ENCODE results near the gene PPFIBP2.

Gene PPFIBP2

DNA sequence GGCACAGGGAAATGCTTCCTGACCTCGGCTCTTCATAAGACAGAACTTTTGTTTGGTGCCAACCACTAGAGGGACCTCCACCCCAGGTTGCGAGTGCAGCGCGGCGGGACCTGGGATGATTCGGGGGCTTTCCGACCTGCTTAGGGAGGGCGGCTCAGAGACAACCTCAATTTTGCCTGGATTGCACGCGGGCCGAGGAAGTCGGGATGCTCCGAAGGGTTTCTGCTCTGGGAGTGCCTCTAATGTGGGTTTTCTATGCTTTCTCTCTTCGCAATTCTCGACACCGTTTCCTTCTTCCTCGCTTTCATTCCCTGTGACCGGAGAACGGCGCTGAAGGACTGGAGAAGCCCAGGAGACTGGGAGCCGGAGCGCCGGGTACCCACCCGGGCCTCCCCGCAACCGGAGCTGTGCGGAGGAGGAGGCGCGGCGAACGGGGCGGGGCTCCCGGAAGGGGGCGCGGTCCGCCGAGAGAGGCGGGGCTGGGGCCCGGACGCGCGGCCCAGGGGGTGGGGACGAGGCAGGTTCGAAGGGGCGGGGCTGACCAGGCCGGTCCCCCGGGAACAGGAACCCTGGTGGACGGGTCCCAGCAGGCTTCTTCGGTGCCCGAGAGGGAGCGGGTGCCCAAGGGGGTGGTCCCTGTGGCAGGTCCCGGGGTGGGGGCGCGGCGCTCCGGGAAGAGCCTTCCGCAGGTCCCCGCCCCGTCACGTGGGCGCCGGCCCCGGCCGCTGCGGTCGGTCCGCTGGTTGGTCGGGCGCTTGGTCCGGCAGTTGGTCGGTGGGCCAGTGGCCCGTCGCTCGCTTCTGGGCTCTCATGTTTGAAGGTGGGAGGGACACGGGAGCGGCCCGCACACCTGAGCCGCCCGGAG, at the start of gene PPFIBP2:
PPFIBP2 (plus strand) TSS at position 766 of the 865 bp plus-strand sequence. CDS start 35,477 bp downstream, outside the sequence.
- DNase-seq (ENCODE audit: low read depth), result peak; percentile 72

DNA sequence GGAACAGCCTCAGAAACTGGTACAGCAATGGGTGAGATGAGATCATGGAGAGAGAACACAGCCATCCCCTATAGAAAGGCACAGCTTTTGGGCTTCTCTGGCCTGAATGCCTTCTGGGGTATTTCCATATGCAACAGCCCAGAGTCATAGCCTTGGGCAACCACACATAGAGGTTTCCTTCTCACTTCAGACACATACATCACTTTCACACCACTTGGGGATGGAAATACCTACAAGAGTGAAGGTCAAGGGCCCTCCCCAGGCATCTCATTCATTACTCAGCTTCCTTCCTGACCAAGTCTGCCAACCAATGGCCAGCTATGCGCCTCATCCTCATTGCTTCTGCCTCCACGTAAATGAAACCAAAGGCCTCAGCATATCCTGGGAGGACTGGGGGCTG, 46.1 kb upstream of the PPFIBP2 start:
- no peak for DNase-seq (ENCODE audit: low read depth)

DNA sequence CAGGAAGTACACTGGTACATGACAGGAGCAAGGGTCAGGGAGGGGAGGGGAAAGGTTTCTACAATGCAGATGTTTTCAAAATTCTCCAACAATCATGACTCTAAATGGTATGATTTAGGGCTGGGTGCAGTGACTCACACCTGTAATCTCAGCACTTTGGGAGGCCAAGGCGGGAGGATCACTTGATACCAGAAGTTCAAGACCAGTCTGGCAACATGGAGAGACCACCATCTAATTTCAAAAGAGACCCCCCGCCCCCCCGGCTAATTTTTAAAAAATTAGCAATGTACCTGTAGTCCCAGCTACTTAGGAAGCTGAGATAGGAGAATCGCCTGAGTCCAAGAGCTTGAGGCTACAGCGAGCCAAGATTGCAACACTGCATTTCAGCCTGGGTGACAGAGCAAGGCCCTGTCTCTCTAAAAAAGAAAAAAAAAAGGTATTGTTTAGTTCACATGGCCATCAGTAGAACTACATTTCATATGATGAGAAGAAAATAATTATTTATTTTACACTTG, 44.4 kb upstream of the PPFIBP2 start:
- DNase-seq (ENCODE audit: low read depth), result no peak

DNA sequence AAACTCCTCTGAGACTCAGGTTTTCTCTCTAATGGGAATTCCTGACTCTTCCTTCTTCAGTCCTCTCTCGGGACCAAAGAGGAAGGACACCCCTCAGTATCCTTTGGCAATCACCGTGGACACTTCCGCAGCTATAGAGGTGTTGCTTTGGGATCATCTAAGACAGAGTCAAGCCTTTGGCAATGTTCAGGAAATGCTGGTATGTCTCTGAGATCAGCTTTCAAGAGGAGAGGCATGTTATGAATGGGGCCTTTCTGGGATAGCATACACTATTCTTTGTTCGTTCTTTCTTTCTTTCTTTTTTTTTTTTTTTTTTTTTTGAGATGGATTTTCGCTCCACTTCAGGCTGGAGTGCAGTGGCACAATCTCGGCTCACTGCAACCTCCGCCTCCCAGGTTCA, 42.7 kb upstream of the PPFIBP2 start:
- no peak for DNase-seq (ENCODE audit: low read depth)

DNA sequence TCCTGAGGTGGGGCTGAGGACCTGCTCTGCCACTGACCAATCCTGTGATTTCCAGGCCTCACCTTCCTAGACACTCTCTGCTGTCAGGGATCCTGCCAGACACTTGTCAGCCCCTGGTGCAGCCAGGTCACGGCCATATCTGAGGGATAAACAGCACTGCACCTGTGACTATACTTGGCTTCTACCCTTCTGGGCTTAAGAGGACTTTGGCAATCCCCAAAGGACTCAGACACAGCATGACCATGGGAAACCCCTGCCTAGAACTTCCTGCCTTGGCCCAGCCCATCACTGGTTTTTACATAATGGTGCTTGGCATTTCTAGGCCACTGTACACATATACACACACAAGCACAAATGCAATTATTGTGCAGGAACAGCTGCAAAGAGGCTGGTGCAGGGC, 40.1 kb upstream of the PPFIBP2 start:
- no peak for DNase-seq (ENCODE audit: low read depth)

DNA sequence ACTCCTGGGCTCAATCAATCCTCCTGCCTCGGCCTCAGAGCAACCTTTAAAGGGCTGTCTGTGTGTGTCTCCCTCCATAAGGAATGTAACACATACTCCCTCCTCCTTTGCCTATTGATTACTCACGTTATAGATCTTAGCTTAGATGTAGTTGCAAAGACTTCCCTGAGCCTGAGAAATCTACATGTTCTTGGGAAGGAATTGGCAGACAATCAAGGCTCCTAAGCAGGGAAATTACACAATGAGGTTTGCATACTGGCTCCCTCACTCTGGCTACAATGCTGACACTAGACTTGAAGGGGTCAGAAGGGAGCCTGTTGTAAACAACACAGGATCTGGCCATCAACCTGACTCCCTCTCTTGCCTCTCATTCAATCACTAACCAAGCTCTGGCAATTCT, 33.7 kb upstream of the PPFIBP2 start:
- DNase-seq (ENCODE audit: low read depth), result no peak

DNA sequence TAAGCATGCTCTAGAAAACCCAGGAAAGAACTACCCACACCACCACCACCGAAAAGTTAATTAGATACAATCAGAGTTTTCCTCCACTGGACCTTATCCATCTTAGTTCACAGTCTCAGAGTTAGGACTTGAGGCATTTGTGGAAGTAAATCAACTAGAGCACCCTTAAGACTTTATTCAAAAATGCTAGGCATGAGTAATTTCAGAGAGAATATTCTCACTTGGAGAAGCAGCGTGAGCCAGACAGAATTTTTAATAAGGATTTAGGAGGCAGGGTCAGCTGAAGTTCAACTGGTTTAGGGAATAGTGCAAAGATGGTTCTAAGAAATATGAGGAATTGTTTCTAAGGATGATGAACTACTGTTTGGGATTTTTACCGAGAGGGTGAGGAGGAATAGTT, 29.7 kb upstream of the PPFIBP2 start:
- no peak for DNase-seq (ENCODE audit: low read depth)

DNA sequence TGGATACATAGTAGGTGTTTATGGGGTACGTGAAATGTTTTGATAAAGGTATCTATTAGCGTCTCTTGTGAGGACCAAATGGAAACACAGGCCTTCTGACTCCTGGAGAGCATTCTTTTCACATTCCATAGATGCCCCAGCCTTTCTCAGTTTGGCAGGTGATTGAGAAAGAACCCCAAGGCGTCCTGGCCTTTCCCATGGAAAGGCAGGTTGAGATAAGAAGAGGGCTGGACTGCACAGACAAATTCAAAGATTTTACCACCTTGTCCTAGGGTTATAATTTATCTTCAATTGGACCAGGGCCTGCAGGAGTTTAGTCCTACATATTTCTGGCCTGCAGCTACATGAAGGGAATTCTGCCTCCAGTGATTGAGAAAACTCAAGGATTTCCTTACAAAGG, 29.2 kb upstream of the PPFIBP2 start:
- DNase-seq (ENCODE audit: low read depth), result no peak

DNA sequence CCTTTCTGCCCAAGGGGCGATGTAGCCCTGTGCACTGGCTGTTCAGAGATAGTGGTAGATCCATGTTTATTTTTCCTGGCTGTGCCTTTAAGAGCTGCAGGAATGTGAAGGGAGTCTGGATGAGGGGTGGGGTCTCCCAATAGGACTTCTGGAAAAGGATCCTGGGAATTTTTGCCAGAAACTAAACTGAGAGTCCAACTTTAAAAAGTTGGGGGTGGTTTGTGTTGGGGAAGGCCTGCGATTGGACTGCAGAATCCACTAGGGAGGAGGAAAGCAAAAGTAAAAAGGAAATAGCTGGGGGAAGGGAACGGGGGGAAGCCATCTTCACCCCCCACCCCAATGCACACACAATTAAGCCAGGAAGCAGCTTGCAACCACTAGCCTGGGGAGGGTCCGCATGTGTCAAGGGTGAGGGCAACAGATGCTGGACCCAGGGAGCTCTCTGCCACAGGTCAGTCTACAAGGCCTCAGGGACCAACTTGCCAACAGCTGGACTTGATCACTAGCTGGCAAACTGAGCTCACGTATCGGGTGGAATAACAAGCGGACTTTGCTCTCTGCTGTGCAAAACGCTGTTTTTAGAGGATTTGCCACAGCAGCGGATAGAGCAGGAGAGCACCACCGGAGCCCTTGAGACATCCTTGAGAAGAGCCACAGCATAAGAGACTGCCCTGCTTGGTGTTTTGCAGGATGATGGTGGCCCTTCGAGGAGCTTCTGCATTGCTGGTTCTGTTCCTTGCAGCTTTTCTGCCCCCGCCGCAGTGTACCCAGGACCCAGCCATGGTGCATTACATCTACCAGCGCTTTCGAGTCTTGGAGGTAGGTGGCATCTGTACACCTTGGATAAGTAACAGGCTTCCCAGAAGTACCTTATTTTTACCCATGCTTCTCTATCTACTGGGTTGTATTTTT, 28.4 kb upstream of the PPFIBP2 start, which contains the start of gene OLFML1:
OLFML1 (plus strand) TSS at position 321 of the 912 bp plus-strand sequence; CDS start at position 691, 370 bp downstream.
- no peak for DNase-seq (ENCODE audit: low read depth)

DNA sequence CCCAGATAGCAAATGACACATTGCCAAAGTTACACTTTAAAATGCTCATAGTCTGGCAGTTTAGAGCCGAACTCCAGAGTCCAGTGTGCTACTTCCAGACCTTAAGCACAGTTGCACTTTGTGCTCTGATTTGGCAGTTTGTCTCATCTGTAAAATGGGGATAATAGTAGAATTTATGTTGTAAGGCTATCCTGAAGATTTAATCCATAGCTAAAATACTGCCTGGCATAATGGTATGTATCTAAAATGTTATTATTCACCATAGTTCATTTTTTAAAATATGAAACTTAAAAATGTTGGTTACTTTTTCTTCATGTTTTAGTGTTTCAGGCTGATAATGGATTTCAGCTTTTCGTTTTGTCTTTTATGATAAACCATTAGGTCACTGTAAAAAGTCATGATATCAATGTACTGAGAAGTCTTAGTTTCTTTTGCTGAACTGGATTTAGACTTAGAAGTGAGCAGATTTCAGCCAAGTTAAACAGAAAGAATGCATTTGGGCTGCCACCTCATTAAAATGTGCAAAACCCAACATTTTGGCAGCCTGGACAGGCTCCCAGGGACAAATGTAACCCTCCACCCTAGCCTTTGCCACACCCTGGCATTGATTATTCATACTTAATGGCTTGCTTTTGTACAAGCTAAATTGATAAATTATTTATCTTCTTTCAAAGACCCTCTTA, 27.6 kb upstream of the PPFIBP2 start:
- no peak for DNase-seq (ENCODE audit: low read depth)

DNA sequence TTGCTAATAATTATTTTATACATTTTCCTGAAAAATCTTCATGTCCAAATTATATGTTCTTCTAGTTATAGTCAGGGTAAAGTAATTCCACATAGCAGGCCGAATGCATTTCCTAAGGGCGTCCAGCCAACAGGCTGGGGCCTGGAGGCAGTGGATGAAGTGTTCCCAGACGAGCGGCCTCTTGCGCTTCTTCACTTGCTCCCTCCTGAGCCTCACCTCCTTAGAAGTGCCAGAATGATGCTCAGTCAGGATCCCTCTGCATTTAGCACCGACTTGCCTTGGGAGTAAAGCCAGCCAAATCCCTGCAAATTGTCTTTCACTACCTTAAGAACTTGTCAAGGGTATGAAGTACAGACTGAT, 27.0 kb upstream of the PPFIBP2 start:
- no peak for DNase-seq (ENCODE audit: low read depth)

DNA sequence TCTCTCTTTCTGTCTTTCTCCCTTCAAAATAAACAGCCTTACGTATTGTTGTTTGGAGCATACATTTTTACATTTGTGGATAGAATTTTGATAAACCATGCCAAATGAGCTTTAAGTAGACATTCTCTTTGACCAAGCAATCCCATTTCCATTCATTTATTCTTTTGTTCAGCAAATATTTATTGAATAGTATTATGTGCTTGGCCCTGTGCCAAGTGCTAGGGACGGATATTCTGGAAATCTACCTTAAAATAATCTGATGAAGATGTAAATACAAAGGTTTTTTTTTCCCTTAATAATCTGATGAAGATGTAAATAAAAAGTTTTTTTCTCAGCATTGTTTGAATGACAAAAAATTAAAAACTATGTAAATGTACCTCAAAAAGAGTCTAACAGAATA, 26.4 kb upstream of the PPFIBP2 start:
- DNase-seq (ENCODE audit: low read depth), result no peak

DNA sequence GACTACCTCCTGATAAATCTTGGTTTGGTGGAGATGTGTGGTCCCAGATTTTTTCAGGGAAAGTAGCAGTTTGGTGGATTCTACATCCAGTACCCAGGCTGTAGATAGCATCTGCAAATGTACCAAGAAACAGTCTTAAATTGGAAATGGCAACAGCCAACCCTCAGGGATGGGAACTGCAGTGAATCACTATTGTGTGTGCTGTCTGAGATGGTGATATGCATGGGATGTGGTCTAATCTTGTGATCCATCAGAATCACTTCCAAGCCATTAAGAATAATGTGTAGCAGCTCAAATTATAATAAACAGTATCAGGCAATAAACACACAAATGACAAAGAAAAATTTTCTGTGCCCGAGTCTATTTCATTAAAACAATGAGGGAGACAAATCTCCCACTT, 25.1 kb upstream of the PPFIBP2 start:
- DNase-seq (ENCODE audit: low read depth), result no peak

DNA sequence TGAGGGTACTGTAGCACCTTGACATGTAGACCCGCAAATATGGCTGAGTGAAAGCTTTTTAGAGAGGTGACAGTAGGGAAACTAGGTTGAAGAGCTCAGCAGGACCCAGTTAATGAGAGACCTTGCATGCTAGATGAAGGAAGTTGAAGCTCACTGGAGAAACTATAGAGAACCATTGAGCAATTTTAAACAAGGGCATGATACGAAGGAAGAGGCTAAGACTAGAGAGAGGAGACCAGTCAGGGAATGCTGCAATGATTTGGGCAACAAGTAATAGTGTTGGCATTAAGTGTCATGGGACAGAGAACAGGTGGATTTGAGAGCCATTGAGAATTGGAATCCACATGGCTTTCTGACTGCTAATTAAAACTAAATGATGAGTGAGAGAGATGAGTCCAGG, 24.4 kb upstream of the PPFIBP2 start:
- no peak for DNase-seq (ENCODE audit: low read depth)

DNA sequence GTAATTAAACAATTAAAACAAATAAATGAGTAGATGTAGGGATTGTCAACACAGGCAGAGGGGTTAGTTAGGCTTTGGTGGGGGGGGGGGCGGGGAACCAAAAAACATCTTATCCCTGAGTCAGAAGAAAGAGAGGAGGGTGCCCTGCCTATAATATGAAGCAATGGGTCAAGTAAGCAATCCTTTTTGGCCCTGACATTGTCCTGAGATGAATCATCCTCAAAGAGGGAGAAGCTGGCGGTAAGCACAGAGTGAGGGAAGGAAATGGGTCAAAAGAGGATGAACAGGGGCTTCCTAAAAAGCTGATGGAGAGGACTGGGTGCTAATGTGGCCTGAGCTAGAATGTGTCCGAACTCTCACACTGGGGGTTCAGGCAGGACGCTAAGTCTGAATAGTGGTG, 23.7 kb upstream of the PPFIBP2 start:
- DNase-seq (ENCODE audit: low read depth), result no peak

DNA sequence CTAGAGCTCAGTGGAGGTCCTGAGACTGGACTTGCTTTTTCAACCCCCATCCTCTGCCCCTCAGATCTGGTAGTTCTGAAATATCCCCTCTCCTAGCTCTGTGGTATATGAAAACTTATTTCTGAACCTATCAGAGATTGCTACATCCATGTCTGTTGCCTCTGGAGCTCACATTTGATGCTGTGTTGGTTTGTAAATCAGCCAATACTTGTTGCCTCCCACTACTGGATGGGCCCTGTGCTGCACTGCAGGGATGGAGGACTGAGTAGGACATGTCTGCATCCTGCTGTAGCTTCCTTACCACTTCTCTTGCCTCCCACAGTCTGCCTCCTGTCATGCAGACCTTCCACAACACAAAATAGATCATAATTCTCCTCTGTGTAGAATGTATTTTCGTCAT, 23.3 kb upstream of the PPFIBP2 start:
- no peak for DNase-seq (ENCODE audit: low read depth)

DNA sequence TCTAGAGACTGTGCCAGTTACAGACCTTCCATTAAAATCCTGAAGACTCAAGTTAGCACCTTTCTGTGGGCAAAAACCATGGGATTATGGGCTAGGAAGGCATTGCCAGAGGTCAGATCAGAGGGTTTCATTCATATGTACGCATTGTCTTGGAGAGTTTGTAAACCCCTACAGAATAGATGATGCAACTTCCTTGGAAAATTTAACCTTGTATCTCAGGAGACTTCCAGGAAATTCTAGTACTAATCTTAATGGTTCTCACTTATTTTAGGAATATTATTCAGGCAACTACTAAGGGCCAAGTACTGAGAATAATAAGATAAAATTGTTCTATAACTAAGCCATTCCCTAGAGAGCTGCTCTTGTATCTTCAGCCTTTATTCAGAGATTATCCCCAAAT, 21.5 kb upstream of the PPFIBP2 start:
- no peak for DNase-seq (ENCODE audit: low read depth)

DNA sequence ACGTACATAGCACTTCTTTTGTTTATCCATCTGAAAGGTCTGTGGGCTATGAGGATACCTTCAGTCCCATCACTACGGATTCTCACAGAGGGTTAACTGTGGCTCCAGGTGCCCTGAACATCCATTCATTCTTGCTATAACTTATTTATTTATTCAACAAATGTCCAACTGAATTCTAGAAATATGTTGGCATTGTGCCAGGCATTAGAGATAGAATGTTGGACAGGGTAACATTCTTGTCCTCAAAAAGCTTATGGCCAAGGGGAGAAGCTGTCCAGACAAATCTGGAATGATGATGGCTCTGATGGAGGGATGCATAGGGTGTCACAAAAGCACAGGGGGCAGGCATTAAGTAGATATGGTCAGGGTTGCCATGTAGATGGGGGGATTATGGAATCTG, 20.1 kb upstream of the PPFIBP2 start:
- DNase-seq (ENCODE audit: low read depth), result no peak

DNA sequence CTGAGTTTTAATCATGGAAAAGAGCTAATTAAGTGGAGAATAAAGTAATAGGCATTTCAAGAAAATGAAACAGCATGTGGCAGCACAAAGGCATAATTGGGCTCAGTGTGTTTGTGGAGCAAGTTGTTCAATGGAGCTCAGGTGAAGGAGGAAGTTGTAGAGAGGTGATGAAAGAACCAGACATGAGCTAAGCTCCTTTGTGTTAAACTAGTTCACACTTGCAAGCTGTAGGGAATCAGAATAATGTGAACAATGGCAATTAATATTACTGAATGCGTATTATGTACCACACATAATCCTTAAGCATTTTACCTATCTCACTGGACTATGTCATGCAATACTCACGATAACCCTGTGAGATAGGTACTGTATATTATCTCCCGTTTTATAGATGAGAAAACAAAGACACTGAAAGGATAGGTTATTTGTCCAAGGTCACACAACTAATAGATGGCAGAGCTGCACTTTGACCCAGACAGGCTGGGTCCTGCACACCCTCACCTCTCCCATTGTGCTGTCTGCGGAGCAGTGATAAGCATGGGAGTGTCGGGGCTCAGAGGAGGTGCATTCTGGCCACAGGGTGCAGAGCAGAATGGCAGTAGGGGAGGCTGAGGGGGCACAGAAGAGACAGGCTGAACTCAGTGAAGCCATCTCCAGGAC, 19.6 kb upstream of the PPFIBP2 start:
- DNase-seq (ENCODE audit: low read depth), result no peak

DNA sequence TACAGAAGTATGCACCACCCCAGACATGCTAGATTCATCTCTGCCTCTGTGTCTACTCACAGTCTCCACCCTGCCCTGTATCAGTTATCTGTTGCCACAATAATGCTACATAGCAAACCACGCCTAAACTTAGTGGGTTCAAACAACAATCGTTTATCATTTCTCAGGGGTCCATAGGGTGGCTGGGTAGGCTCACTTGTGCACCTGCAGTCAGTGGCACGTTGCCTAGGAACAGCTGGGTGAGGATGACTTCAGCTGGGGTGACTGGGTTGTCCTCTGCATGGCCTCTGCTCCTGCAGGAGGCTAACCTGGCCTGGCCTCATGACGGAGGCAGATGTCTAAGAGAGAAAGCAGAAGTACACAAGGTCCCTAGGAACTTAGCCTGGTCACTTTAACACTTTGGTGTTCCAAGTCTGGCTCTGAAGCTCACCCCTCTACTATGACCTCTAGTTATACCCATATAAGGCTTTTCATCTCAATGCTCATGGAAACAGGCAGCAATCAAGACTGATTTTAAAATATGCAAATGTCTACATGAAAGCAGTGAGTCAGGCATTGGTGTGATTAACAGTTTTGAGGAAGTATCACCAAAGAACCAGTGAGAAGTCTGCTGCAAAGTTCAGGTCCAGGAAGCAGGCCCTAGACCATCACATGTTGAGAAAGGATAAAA, 17.8 kb upstream of the PPFIBP2 start:
- no peak for DNase-seq (ENCODE audit: low read depth)

DNA sequence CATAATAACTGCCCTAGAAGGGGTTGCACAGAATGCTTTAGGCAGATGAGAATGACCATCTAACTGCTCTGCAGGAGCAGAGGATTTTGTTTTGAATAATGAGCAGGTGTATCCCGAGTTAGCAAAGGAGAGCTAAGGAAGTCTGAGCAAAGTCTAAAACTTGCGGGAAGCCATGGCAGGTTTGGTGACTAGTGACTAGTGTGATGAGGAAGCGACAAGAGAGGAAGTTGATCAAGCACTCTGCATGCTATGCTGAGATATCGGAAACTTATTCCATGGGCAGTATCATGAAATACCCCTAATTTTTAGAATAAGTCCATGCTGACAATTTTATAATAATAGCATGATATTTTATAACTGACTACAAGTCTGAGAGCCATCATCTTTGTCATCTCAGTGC, 15.6 kb upstream of the PPFIBP2 start:
- no peak for DNase-seq (ENCODE audit: low read depth)
